Limb (tissue), 2 donors: ENCODE data around the gene MRPL34.

Experiments used
- DNase-seq, 2 donors: peaks; one replicate each; pipeline ENCODE4 v3.0.0-alpha.2; 2016; ENCODE audit errors: extremely low spot score in 2 of 2

The MRPL34 gene

DNA sequence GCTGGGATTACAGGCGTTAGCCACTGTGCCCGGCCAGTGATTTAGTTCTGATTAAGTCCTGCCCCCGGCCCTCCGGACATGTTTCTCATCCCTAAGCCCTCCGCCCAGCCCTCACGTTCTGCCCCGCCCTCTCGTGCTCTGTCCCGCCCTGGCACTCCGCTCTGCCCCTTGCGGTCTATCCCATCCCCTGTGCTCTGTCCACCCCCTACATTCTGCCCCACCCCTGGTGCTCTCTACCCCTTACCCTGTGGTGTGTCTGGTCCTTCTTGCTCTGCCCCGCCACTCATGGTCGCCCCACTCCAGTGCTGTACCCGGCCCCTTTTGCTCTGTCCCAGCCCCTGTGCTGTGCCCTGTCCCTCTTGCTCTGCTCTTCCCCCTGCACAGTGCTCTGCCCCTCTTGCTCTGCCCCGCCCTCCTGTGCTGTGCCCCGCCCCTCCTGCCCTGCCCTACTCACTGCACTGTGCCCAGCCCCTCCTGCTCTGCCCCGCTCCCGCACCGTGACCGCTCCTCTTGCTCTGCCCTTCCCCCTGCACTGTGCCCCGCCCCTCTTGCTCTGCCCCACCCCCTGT, 34.7 kb downstream of the MRPL34 start:
- no peak for DNase-seq

DNA sequence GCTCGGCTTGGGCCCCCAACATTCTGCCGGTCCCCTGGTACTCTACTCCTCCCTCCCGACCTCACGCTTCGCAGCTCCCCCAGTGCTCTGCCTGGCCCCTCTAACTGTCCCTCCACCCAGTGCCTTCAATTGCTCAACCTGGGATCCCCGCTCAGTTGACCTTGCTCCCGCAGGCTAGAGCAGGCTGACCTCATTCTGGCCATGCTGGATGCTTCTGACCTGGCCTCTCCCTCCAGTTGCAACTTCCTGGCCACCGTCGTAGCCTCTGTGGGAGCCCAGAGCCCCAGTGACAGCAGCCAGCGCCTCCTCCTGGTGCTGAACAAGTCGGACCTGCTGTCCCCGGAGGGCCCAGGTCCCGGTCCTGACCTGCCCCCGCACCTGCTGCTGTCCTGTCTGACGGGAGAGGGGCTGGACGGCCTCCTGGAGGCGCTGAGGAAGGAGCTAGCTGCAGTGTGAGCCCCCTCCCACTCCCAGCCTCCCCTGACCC, 35.2 kb downstream of the MRPL34 start:
- DNase-seq, result no peak

DNA sequence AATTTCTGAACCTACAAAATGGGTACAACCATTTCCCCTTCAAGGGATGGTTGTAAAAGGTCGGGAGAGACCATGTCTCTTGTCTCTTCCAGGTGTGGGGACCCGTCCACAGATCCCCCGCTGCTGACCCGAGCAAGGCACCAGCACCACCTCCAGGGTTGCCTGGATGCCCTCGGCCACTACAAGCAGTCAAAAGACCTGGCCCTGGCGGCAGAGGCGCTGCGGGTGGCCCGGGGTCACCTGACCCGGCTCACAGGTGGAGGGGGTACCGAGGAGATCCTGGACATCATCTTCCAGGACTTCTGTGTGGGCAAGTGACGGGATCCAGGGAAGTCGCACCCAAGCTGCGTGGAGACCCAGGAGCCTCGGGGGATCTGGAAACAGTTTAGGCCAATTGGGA, 35.7 kb downstream of the MRPL34 start:
- DNase-seq, result no peak

DNA sequence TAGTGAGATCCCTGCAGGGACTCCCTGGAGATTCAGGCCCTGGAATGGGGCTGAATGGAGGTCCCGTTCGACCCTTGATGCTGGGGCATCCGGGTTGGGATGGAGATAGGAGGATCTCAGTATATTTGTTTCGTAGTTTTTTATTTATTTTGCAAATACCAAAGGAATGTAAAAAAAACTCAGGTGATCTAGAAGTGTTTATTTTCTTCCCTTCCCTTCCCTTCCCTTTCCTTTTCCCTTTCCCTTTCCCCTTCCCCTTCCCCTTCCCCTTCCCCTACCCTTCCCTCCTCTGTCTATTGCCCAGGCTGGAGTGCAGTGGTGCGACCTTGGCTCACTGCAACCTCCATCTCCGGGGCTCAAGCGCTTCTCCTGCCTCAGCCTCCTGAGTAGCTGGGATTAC, 36.2 kb downstream of the MRPL34 start:
- DNase-seq, result no peak

DNA sequence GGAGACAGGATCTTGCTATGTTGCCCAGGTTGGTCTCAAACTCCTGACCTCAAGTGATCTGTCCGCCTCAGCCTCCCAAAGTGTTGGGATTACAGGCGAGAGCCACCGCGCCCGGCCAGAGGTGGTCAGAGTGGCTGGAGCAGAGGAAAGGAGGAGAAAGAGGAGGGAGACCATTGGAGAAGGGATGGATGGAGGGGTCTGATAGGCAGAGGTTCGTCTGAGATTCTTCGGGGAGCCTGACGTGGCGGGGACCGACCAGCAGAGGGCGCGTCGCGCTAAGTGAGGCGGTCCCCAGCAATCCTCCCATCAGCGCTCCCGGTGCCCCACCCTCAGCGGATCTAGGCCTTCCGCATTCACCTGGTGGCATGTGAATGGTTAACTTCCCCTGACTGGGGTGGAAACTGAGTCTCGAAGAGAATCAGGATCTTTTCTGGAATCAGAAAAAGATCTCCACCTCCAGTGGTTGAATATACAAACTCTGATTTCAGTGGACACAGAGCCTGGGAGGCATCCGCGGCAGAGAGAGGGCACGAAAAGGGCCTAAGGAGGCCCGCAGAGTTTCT, 40.5 kb downstream of the MRPL34 start:
- peak; percentile 59 to 86 for DNase-seq

DNA sequence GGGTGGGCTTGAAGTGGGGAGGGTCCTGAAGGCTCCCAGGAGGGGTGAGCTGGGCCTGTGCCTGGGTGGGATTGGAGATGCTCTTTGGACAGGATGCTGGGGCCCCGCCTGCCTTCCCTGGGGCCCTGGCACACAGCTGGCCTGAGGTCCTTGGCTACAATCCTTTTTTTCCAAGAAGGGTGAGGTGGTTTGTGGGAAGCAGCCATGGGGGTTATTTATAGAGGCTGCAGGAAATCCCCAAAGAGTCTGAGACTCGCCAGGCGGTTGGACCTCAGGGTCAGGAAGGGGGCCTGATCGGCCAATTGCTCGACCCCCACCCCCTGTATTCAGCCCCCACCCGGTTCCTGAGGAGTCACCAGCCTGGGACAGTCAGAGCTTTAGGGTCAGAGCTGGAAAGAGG, 41.7 kb downstream of the MRPL34 start:
- DNase-seq, result no peak

DNA sequence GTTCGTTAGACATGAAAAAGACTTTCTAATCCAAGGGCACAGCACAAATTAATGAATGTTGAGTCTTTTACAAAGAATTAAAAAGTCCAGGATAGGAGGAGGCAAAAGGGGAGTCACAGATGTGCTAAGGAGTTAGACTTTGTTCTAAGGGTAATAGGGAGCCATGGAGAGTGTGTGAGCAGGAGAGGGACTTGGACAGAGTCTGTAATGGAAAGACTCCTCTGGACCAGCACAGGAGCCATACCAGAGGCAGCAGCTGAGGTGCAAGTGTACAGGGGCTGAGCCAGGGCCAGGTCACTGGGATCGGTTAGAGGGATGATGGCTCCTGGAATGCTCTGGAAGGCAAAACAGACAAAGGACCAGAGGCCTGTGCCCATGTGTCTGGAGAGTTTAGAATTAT, 42.2 kb downstream of the MRPL34 start:
- DNase-seq, result no peak

DNA sequence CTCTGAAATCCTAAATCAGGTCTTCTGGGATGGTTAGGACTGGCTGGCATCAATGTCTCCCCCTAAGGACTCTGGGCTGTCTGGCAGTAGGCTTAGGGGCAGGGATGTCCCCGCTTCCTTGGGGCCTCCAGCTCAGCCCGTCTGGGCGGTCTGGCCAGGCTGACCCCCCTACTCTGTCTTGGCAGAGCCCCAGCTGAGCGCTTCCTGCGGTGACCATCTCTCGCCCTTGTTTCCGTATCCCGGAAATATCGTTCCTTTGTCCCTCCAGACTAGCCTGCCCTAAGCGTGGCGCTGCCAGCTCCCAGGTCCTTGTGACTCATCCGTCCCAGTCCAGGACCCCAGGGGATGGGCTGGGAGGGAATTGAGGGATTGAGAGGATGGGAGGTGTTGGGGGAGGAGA, 43.0 kb downstream of the MRPL34 start:
- peak in 1 of 2 donors; percentile 61 for DNase-seq

DNA sequence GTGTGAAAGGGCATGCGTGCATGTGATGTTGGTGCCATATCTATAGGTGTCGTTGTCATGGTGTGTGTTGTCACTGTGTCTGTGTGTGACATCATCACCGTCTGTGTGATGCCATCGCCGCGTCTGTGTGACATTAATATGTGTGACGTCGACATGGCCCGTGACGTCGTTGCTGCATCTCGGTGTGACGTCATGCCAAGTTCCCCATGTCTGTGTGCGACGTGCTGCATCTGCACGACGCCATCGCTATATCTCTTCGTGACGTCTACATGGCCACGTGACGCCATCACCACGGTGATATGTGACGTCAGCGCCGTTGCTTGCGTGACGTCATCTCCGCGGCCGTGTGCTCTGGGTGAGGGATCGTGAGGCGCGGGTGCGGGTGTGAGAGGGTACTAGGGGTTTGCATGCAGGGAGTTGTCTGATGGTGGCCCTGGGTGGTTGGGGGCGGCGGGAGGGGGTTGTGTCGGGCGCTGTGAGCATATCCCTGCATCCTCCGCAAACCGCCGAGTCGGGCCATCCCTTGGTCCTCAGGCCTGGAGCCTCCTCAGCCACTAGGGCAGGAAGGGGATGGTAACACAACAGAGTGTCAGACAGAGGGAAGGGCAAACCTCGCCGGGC, 46.3 kb downstream of the MRPL34 start:
- DNase-seq, result no peak

DNA sequence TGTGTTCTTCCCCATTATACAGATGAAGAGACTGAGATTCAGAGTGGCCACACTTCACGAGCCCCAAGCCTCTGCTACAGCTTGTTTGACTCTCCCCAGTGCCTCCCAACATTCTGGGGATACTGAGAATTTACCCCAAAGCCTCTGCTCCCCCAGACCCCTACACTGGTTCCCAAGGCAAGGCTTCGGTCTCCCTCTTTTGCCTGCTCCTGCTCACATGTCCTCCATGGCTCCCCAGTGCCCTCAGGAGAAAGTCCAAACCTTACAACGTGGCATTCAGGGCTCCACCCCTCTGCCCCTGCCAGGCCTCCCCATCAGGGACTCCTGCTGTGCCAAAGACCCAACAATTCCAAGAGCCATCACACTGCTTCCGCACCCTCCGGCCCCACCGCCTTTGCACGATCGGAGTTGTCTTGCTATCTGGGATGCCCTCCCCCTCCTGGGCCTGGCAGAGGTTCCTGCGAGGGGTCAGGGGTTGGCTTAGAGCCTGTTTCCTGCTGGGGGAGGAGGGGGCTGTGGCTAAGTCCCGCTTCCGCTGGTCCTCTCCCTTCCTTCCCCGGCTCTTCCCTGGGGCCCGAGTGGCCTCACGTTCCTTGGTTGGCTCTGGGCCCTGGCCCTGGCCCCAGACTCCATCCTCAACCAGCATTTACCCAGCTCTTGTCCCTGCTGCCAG, 47.1 kb downstream of the MRPL34 start:
- DNase-seq, result no peak

DNA sequence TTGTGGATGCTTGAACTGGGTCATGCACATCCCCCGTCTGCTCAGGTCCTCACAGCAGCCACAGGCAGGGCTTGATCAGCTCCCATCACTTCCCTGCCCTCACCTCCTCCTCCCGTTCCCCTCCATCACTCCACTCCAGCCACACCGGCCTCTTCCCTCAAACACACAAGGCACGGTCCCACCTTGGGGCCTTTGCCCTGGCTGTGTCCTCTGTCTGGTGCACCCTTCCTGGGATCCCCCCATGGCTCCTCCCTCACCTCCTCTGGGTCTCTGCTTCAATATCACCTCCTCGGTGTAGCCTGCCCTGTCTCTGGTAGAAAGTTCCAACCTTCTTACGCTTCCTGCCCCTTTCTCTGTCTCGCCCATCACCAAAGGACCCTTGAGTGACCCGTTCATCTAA, 47.7 kb downstream of the MRPL34 start:
- no peak for DNase-seq
